Stimulated activated CD4-positive, alpha-beta T cell treated with anti-CD3 and anti-CD28 coated beads, Interleukin-2, amount 100 ng/mL, for 4 hours (primary cell): Measurements from ENCODE around the gene HPCAL1.

ENCODE experiments used
- DNase-seq: peaks from one replicate; pipeline ENCODE4 v3.0.0-alpha.2; 2020; ENCODE audit warnings: low read depth

HPCAL1 gene

GRCh38 chr2:10355471-10356438 lies 53.1 kb downstream of the HPCAL1 start:
- no peak for DNase-seq

GRCh38 chr2:10356439-10356811 lies 53.7 kb downstream of the HPCAL1 start:
- DNase-seq, result no peak

DNA sequence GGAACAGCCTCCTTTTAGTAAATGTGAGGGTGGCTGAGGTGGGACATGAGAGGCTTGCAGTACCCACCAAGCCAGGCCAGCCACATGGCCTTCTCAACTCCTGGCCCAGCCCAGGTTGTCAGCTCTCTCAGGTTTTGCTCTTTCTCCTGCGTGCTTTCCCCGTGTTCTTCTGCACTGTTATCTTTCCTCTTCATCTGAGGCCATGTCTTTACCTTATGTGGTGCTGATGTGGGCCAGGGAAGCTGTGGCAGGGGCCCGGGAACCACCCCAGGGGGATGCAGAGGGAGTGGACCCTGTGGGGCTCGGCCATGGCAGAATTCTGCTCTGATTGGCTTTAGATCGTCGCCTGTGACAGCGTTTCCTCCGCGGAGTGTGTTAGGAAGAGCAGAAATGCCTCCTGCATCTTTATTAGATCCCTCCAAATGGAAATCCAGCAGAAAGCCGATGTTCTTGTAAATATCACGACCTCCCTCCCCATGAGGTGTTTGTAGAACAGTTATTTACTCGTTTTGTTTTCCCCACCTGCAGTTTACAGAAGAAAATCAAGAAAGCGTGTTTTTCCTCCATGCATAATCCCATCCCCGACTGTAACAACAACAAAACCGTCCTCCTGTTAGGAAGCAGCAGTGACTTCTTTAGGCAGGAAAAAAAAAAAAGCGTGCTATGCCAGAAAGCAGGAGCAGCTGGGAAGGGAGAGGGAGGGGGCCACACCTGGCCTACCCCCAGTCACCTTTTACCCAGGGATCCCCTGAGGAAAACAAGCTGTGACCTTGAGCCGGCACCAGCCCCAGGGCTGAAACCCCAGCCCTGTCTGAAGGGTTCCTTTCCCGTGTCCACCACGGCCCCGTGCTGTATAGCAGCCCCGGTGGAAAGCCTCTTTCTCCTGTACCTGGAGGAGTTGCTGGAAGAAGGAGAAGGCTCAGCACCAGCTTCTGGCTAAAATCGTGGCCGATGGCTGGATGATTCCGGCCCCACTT lies 54.8 kb downstream of the HPCAL1 start:
- DNase-seq, result no peak

DNA sequence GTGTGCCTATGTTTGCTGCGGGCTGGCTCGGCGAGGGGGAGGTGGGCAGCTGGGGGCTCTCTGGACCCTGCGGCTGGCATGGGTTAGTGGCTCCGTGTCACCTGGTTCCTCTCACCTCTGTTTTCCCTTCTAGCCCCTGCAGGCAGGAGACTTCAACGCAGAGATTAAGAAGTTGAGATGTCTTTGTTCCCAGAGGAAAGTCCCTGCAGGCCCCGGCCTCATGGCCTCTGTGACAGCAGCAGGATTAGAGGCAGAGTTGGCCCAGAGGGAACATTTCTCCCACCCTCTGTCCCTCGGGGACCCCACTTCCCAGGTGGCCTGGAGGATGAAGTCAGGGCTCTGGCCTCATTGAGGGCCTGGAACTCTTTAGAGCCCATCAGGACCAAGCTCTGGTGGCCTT lies 56.5 kb downstream of the HPCAL1 start:
- DNase-seq, result no peak

- DNase-seq, result no peak
These were observed 57.1 kb downstream of the HPCAL1 start for GRCh38 chr2:10359731-10360329.

DNA sequence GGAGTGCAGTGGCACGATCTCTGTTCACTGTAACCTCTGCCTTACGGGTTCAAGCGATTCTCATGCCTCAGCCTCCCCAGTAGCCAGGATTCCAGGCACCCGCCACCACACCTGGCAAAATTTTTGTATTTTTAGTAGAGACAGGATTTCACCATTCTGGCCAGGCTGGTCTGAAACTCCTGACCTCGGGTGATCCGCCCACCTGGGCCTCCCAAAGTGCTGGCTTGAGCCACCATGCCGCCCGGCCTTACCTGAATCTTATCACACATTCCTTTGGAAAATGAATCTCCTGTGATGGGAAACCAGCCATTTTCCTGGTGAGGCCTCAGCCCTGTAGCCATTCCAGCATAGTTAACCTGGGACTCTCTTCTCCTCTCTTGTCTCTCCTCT lies 57.8 kb downstream of the HPCAL1 start:
- DNase-seq, result no peak

DNA sequence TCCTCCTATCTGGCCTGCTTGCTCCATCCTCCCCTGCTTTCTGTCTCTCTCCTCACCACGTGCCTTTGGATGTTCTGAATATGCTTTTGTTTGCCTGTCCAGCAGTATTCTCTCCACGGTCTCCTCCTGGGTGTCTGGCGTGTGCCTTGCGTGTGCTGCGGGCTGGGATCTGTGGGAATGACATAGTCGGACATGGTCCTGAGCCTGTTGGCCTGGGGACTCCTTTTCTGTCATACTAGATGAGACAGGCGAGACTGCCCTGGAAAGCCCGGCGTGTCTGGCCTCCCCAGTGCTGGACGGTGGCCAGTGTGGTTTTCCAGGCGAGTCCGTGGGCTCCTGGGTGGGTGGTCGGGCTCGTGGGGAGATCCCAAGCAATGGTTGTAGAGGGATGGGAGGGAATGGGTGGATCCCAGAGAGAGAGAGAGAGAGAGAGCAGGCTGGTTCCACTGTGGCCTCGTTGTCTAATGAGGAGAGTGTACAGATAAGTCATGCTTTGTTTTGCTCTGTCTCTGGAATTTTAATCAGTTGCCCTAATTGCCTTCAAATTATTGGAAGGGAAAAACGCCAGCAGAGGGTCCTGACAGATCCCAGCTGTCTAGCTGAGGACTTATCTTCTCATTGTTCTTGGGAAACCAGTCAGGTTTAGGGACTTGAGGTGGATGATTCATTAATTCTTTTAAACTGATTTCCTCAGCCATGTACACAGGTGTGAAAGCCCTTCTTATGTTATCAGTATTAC lies 58.3 kb downstream of the HPCAL1 start:
- no peak for DNase-seq

GRCh38 chr2:10362096-10362897 lies 59.6 kb downstream of the HPCAL1 start:
- DNase-seq, result no peak

GRCh38 chr2:10362898-10363454 lies 60.3 kb downstream of the HPCAL1 start:
- no peak for DNase-seq

GRCh38 chr2:10363861-10364610 lies 61.3 kb downstream of the HPCAL1 start:
- no peak for DNase-seq

DNA sequence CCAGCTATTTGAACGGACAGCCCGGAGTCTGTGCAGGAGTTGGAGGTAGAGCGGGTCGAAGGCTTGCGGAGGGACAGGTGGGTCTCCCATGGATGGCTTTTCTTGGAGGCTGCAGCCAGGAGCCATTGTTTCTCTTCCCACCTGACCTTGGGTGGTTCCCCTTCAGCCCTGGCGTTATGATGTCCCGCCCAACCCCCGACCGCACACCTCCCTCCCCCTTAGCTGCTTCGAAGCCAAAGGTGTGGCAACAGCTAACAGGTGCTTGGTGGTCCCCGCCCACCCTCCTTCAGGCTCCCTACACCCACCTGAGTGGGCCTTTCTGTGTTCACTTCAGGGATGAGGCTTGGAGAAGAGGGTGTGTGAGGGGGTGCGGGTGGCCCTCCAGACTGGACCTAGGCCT lies 62.7 kb downstream of the HPCAL1 start:
- no peak for DNase-seq

DNA sequence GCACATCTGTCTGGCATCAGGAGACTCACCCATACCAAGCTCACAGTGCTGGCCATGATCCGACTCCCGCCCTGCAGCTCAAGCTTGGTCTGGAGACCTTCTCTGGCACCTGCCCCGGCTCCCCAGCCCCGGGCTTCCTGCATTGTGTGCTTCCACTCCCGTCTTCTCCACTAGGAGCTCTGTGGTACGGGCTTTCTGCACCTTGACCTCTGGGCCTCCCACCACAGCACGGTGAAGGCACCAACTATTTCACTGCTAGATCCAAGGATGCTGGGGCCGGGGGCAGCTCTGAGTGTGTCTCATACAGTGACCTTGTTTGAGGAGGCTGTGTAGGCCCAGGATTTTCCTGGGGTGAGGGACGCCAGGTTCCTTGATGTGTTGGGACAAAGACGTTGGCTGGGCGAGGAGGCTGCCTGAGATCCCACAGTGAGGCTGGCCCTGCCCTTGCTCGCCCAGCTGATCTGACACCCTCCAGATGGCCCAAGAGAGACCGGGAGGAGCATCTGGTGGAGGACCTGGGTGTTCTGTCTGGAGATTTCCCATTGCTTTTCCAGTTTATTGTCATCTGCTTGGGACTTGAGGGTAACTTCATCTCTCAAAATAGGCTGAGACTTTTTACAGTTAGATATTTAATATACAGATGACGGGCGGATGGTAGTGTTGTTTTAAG lies 64.0 kb downstream of the HPCAL1 start:
- no peak for DNase-seq

DNA sequence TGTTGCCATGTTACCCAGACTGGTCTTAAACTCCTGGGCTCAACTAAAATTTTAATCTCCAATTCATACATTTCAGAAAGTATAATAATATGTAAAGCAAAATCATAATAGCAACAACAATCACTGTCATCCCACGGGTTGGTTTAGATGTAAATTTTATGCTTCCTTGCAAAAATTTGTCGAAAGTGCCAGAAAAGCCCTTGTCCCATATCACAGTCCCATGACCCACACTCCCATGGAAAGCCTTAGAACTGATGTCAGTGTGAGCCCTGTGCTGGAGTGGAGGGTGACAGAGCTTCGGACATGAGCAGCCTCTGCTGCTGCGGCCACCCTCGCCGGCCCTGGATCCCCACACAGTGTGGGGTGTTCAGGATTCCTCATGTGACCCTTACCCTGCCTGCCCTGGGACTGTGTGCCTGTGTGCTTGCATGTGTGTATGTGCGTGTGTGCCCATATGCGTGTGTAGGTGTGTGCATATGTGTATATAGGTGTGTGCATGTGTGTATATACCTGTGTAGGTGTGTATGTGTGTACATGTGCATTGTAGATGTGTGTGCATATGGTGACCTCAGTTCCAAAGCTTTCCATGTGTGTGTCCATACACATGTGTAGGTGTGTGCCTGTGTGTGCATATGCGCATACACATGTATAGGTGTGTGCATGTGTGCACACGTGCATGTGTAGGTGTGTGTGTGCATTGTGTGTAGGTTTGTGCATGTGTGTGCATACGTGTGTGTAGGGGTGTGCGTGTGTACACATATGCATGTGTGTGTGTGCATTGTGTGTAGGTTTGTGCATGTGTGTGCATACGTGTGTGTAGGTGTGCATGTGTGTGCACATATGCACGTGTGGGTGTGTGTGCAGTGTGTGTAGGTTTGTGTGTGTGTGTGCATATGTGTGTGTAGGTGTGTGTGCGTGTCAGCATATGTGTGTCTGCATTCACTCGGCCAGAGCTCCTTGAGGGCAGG lies 65.1 kb downstream of the HPCAL1 start:
- DNase-seq, result no peak

- no peak for DNase-seq
These were observed 66.0 kb downstream of the HPCAL1 start for GRCh38 chr2:10368491-10369231.

DNA sequence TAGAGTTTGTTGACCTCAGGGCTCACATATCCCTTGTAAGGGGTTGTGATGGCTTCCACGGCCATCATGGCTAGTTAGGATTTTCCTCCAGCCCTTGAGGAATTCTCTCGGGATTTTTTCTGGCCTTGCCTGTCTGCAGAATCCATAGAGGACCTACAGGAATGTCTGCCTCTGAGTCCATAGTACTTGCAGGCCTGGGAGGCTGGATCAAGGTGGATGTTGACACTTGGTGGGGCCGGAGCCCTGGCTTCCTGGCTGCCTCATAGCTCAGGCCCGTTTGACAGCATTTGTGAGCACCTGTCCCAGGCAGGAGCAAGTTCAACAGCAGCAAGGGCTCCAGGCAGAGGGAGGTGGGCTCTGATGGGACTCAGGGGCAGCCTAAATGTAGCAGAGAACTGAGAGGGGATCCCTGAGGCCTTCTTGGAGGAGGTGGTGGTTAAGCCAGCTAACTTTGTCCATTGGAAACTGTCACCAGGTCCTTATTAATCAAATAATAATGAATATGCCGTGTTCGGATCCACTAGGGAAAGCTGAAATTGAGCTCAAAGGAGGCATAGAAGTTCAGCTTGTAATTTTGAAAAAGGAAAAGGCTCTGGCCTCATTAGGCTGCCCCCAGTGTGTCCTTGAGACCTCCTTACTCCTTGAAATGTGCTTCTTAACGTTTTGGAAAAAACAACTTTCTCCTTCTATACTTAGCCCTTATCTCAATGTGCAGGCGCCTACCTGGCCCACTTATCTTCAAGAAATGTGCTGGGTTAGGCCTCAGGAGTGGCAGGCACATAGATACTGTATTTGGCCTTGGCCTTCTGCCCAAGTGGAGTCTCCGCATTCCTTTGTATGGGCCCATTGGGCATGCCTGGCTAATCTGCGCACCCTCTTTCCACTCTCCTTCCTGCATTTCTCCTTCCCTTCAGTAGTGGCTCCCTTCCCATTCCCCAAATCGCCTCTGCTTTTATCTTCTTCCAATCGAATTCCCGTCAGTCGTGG lies 66.9 kb downstream of the HPCAL1 start:
- no peak for DNase-seq

- DNase-seq, result no peak
These were observed 67.7 kb downstream of the HPCAL1 start for GRCh38 chr2:10370390-10370789.
